Aorta (tissue), 5 donors: ENCODE data around the gene ZNF148. TPM values are rescaled to one million over a fixed set of nuclear protein-coding genes. Genes with fewer than 3 reads are reported as not detected.

Experiments
- ATAC-seq: fragments of 200-7000 bp; cut with Tn5 transposase; one replicate; pipeline ENCODE4 v1.9.1; 2022; ENCODE audit warnings: moderate library complexity; ENCODE audit not compliant: low FRiP score
- DNase-seq, 2 donors: peaks; one replicate each; pipeline ENCODE4 v3.0.0-alpha.2; 2020
- H3K27ac ChIP-seq, 2 donors: one replicate each; pipeline ENCODE4 v1.5.1; 2013; ENCODE audit warnings: low read length in 2 of 2, mild to moderate bottlenecking in 2 of 2, moderate library complexity in 2 of 2, control low read depth in 1 of 2, inconsistent platforms in 1 of 2, low read depth in 1 of 2
- H3K27me3 ChIP-seq, 2 donors: one replicate each; pipeline ENCODE4 v1.6.1; 2013; ENCODE audit warnings: control low read depth in 1 of 2, low read length in 1 of 2, mild to moderate bottlenecking in 1 of 2, moderate library complexity in 1 of 2; ENCODE audit not compliant: insufficient read depth in 2 of 2, control insufficient read depth in 1 of 2
- H3K36me3 ChIP-seq, 2 donors: one replicate each; pipeline ENCODE4 v1.6.1; 2013; ENCODE audit warnings: control low read depth in 1 of 2, low read length in 1 of 2, mild to moderate bottlenecking in 1 of 2; ENCODE audit not compliant: insufficient read depth in 2 of 2, control insufficient read depth in 1 of 2
- H3K4me1 ChIP-seq, 2 donors: one replicate each; pipeline ENCODE4 v1.6.1; 2013; ENCODE audit warnings: low read length in 2 of 2, control low read depth in 1 of 2, mild to moderate bottlenecking in 1 of 2, moderate library complexity in 1 of 2; ENCODE audit not compliant: insufficient read depth in 2 of 2, control insufficient read depth in 1 of 2
- H3K4me3 ChIP-seq, 2 donors: one replicate each; pipeline ENCODE4 v1.5.1; 2013; ENCODE audit warnings: low read length in 2 of 2, control low read depth in 1 of 2, mild to moderate bottlenecking in 1 of 2
- H3K9me3 ChIP-seq: one replicate; pipeline ENCODE4 v1.6.1; 2013; ENCODE audit warnings: mild to moderate bottlenecking, low read length; ENCODE audit not compliant: control insufficient read depth
- WGBS, 2 donors: extraction: QIAGEN DNeasy Blood & Tissue Kit; methylation state at CpG; one replicate each; pipeline ENCODE4 v1.1.7; 2013; 5-methylcytosine and 5-hydroxymethylcytosine counted together
- intact Hi-C, 2 donors: fragments of 100-400 bp; cut with DNase I; formaldehyde crosslinking; loops; one replicate each; pipeline versions ENCODE4 v1.14.2 to v1.15.0; 2022
- polyA plus RNA-seq, 2 donors: library from polyadenylated mRNA; stranded (reverse); fragments of 200-250 nt; gene quantifications; one replicate each; pipeline ENCODE4 v1.2.3, GENCODE V29; 2013
- total RNA-seq, 2 donors: library from RNA; stranded (reverse); fragmentation: NEBNext Ultra II Directional; extraction: Animal tissue kit (Norgen Biotek cat#: 25700); gene quantifications; one replicate each; pipeline ENCODE4 v1.2.1, GENCODE V29; 2021
- donor health status: healthy with polysubstance abuse.
- donor health status: Bipolar disorder and iron deficiency.
- donor health status: DM: no; HTN: no; CAD: no.
- donor health status: DM: no; HTN: no; CAD: no.
- donor health status: DM: yes; HTN: yes; CAD: no.

Gene ZNF148
- total and polyA plus RNA-seq, 4 donors, result 5.3 to 63.8 (median 29.6) TPM

GRCh38 chr3:125212509-125213363, 162.4 kb downstream of the ZNF148 start, which contains the start of gene SLC12A8:
Gene SLC12A8 (minus strand): TSS chr3:125212748. CDS start chr3:125211349, 1,399 bp downstream.
- ATAC-seq, result peak; percentile 43
- WGBS, 2 donors, result 4 to 5% methylated on average over 49 to 55 of the region's 55 CpGs
- H3K9me3 ChIP-seq, result no peaks in the 10 kb centered on the region
- DNase-seq, result no peak
- H3K36me3 ChIP-seq, result no peaks in the 10 kb centered on the region
- no peaks in the 10 kb centered on the region for H3K4me1 ChIP-seq
- no peak within 1 kb of the TSS for H3K27ac ChIP-seq
- H3K27me3 ChIP-seq, result peaks cover 0 to 1% of the 10 kb centered on the region in 2 donors
- H3K4me3 ChIP-seq, result peak within 1 kb of the TSS; percentile 2 to 62
- intact Hi-C loops, result no loop called here

DNA sequence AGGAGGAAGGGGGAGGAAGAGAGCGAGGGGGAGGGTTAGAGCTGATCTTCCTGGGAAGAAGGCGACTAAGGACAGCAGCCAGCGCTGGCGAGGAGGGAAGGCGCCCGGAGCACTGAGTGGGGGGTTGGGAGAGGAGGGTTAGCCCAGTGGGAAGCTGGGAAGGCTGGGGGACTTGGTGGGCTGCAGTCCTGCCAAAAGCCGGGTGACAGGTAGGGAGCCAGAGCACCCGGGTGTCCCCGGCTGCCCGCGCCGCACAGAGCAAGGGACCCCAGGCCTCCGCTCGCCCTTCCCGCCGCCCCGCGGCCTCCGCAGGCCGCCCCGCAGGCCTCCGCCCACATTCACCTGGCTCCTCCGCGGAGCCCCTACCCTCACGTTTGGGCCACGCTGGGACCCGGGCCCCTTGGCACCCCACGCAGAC, 163.0 kb downstream of the ZNF148 start:
- 3 to 4% methylated on average over 25 to 28 of the region's 28 CpGs for WGBS, 2 donors
- Histone ChIP-seq H3K27me3 (peaks cover 0 to 1% of the 10 kb centered on the region in 2 donors), H3K27ac (no peak overlapping the region), H3K9me3 (no peaks in the 10 kb centered on the region), H3K36me3 (no peaks in the 10 kb centered on the region), H3K4me1 (no peaks in the 10 kb centered on the region), H3K4me3 (peak overlapping the region; percentile 2 to 62)
- ATAC-seq (peak; percentile 30), DNase-seq (no peak)
- intact Hi-C loops, result no loop called here

DNA sequence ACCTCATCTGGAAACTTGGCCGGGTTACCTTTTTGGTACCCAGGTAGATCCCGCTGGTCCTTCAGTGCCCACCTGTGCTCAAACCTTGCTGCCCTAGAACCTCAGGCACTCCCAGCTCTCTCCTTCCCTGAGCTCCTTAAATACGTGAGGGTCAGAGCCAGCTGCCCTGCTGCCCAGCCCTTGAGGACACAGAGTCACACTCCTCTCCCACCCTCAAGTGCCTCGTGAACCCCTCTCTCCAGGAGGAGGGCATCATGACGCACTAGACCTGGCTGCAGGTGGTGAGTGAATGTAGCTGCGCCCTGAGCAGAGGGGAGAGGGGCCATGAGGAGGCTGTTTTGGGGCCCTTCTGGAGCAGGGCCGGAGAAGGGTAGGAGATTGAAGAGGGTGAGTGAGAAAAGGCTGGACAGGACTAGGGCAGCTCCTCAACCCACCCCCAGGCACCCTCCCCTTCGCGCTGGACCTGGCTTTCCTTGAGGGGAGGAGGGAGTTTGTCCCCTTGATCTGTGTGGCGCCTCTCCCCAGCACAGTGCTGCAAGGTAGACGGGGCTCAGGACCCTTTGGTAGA, 163.5 kb downstream of the ZNF148 start:
- intact Hi-C loops, result no loop called here
- Histone ChIP-seq H3K4me1 (no peaks in the 10 kb centered on the region), H3K27me3 (peaks cover 0 to 1% of the 10 kb centered on the region in 2 donors), H3K36me3 (no peaks in the 10 kb centered on the region), H3K4me3 (no peak overlapping the region), H3K9me3 (no peaks in the 10 kb centered on the region), H3K27ac (no peak overlapping the region)
- 69 to 74% methylated on average over 10 to 11 of the region's 11 CpGs for WGBS, 2 donors
- DNase-seq (no peak), ATAC-seq (peak; percentile 21)

- H3K9me3 ChIP-seq, result no peaks in the 10 kb centered on the region
- ATAC-seq (no peak), DNase-seq (no peak)
- H3K4me1 ChIP-seq, result no peaks in the 10 kb centered on the region
- H3K27me3 ChIP-seq, result no peaks in the 10 kb centered on the region
- H3K27ac ChIP-seq, result no peak overlapping the region
- intact Hi-C loops, result no loop called here
- no peak overlapping the region for H3K4me3 ChIP-seq
- 83 to 96% methylated on average over 1 of the region's 1 CpG for WGBS, 2 donors
- H3K36me3 ChIP-seq, result no peaks in the 10 kb centered on the region
These were observed 167.1 kb downstream of the ZNF148 start for GRCh38 chr3:125207949-125208568.

GRCh38 chr3:125207507-125207906, 167.6 kb downstream of the ZNF148 start:
- H3K4me3 ChIP-seq, result no peak overlapping the region
- H3K36me3 ChIP-seq, result no peaks in the 10 kb centered on the region
- no peaks in the 10 kb centered on the region for H3K9me3 ChIP-seq
- no peak for ATAC-seq
- H3K4me1 ChIP-seq, result no peaks in the 10 kb centered on the region
- H3K27ac ChIP-seq, result no peak overlapping the region
- 77 to 85% methylated on average over 7 of the region's 7 CpGs for WGBS, 2 donors
- no peak for DNase-seq
- H3K27me3 ChIP-seq, result no peaks in the 10 kb centered on the region
- intact Hi-C loops, result no loop called here

GRCh38 chr3:125206934-125207333, 168.2 kb downstream of the ZNF148 start:
- WGBS, 2 donors, result 74 to 83% methylated on average over 6 of the region's 6 CpGs
- Histone ChIP-seq H3K27me3 (no peaks in the 10 kb centered on the region), H3K27ac (no peak overlapping the region), H3K36me3 (no peaks in the 10 kb centered on the region), H3K4me1 (no peaks in the 10 kb centered on the region), H3K9me3 (no peaks in the 10 kb centered on the region), H3K4me3 (no peak overlapping the region)
- intact Hi-C loops, result no loop called here
- ATAC-seq (no peak), DNase-seq (no peak)

- H3K9me3 ChIP-seq, result no peaks in the 10 kb centered on the region
- DNase-seq, result no peak
- H3K4me3 ChIP-seq, result no peak overlapping the region
- no peaks in the 10 kb centered on the region for H3K4me1 ChIP-seq
- no peaks in the 10 kb centered on the region for H3K36me3 ChIP-seq
- intact Hi-C loops, result no loop called here
- ATAC-seq, result no peak
- H3K27ac ChIP-seq, result no peak overlapping the region
- no peaks in the 10 kb centered on the region for H3K27me3 ChIP-seq
These were observed 171.4 kb downstream of the ZNF148 start for GRCh38 chr3:125203731-125204130.

GRCh38 chr3:125202197-125202596, 172.9 kb downstream of the ZNF148 start:
- no peak for ATAC-seq

More at GRCh38 chr3:125202197-125202596, 172.9 kb downstream of the ZNF148 start:
- 73 to 80% methylated on average over 4 of the region's 4 CpGs for WGBS, 2 donors
- DNase-seq, result no peak
- H3K36me3 ChIP-seq, result no peaks in the 10 kb centered on the region
- no peak overlapping the region for H3K4me3 ChIP-seq
- H3K4me1 ChIP-seq, result no peaks in the 10 kb centered on the region
- no peaks in the 10 kb centered on the region for H3K27me3 ChIP-seq
- no peak overlapping the region for H3K27ac ChIP-seq
- H3K9me3 ChIP-seq, result no peaks in the 10 kb centered on the region
- intact Hi-C loops, result no loop called here
